IPS-20b (cell line): ENCODE measurements around the gene NUP98.

Source experiments
- H3K27ac ChIP-seq: one replicate; pipeline ENCODE4 v1.5.1; 2013; ENCODE audit warnings: low read length
- H3K27me3 ChIP-seq: 2 replicates; pipeline ENCODE4 v1.6.1; 2013; ENCODE audit warnings: mild to moderate bottlenecking, low read length, inconsistent platforms; ENCODE audit not compliant: insufficient read depth
- H3K36me3 ChIP-seq: 2 replicates; pipeline ENCODE4 v1.6.1; 2013; ENCODE audit warnings: low read depth, mild to moderate bottlenecking, inconsistent platforms, low read length, moderate library complexity; ENCODE audit not compliant: insufficient read depth
- H3K4me1 ChIP-seq: 2 replicates; pipeline ENCODE4 v1.6.1; 2013; ENCODE audit warnings: mild to moderate bottlenecking, control low read depth, inconsistent platforms, low read length, moderate library complexity; ENCODE audit not compliant: insufficient read depth
- H3K4me3 ChIP-seq: 2 replicates; pipeline ENCODE4 v1.5.1; 2013; ENCODE audit warnings: mild to moderate bottlenecking, low read length, inconsistent platforms
- H3K9ac ChIP-seq: 2 replicates; pipeline ENCODE4 v1.6.1; 2013; ENCODE audit warnings: low read depth, mild to moderate bottlenecking, inconsistent platforms, low read length, moderate library complexity
- H3K9me3 ChIP-seq: 2 replicates; pipeline ENCODE4 v1.6.1; 2013; ENCODE audit warnings: mild to moderate bottlenecking, low read depth, low read length, inconsistent platforms; ENCODE audit not compliant: insufficient read depth

Gene NUP98

DNA sequence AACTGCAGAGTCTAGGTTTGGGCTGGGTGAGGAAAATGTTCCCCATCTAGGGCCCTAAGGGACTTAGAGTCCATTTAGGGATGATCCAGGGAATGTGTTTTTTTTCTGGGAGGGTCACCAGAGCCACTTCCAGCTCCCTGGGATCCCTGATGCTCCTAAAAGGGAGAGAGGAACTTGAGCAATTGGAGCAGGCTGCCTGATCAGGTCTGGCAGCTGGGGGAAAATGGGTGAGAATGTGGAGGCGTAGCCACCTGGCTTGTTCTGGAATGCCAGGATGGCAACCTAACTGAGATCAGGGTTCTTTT, 12.2 kb upstream of the NUP98 start:
- H3K9me3 ChIP-seq, result no peaks in the 10 kb centered on the region
- H3K36me3 ChIP-seq, result no peaks in the 10 kb centered on the region
- no peaks in the 10 kb centered on the region for H3K27me3 ChIP-seq
- H3K4me1 ChIP-seq, result peaks cover 5% of the 10 kb centered on the region; the same call in 1 of the 2 replicates
- H3K27ac ChIP-seq, result no peak overlapping the region
- H3K4me3 ChIP-seq, result peak overlapping the region; percentile 80; the same call in 1 of the 2 replicates
- peak overlapping the region; percentile 9; the same call in 1 of the 2 replicates for H3K9ac ChIP-seq

- peak overlapping the region; percentile 80 for H3K4me3 ChIP-seq
- H3K27me3 ChIP-seq, result no peaks in the 10 kb centered on the region
- no peaks in the 10 kb centered on the region for H3K36me3 ChIP-seq
- H3K9ac ChIP-seq, result peak overlapping the region; percentile 82; the same call in 1 of the 2 replicates
- peaks cover 5% of the 10 kb centered on the region; the same call in 1 of the 2 replicates for H3K4me1 ChIP-seq
- no peak overlapping the region for H3K27ac ChIP-seq
- no peaks in the 10 kb centered on the region for H3K9me3 ChIP-seq
These were observed 11.7 kb upstream of the NUP98 start for GRCh38 chr11:3808861-3809623.

- Histone ChIP-seq H3K9me3 (no peaks in the 10 kb centered on the region), H3K36me3 (no peaks in the 10 kb centered on the region), H3K4me1 (peaks cover 5% of the 10 kb centered on the region; the same call in 1 of the 2 replicates), H3K9ac (peak within 1 kb of the TSS; percentile 82; the same call in 1 of the 2 replicates), H3K27me3 (no peaks in the 10 kb centered on the region), H3K27ac (no peak within 1 kb of the TSS), H3K4me3 (peak within 1 kb of the TSS; percentile 80)
These were observed 10.8 kb upstream of the NUP98 start, which contains the start of gene PGAP2 for GRCh38 chr11:3807909-3808860. TSS of gene PGAP2 (plus strand) at chr11:3808560. CDS start at chr11:3811260, 2,700 bp downstream.

- H3K27ac ChIP-seq, result no peak overlapping the region
- no peaks in the 10 kb centered on the region for H3K36me3 ChIP-seq
- no peak overlapping the region for H3K4me3 ChIP-seq
- H3K4me1 ChIP-seq, result no peaks in the 10 kb centered on the region
- H3K9ac ChIP-seq, result no peak overlapping the region
- H3K9me3 ChIP-seq, result no peaks in the 10 kb centered on the region
- no peaks in the 10 kb centered on the region for H3K27me3 ChIP-seq
These were observed 6.6 kb upstream of the NUP98 start for GRCh38 chr11:3803726-3804495.

- no peak overlapping the region for H3K9ac ChIP-seq
- H3K36me3 ChIP-seq, result no peaks in the 10 kb centered on the region
- H3K4me1 ChIP-seq, result no peaks in the 10 kb centered on the region; the same call in 1 of the 2 replicates
- H3K27ac ChIP-seq, result no peak overlapping the region
- no peak overlapping the region for H3K4me3 ChIP-seq
- H3K9me3 ChIP-seq, result no peaks in the 10 kb centered on the region
- H3K27me3 ChIP-seq, result no peaks in the 10 kb centered on the region
These were observed 4.8 kb upstream of the NUP98 start for GRCh38 chr11:3802011-3802790.

DNA sequence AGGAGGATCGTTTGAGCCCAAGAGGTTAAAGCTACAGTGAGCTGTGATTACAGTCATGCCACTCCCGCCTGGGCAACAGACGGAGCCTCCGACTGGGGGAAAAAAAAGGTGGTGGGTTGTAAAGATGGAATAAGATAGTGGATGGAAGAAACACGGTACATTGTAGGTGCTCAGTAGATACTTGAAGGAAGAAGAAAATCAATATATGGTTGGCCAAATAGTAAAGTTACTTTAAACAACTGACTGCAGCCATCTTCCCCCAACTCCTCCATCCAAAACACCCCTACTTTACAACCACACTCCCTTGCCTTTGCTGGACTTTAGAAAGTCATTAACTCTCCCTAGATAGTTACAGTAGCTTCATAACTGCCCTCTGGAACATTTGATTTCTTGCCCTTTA, 2.5 kb upstream of the NUP98 start:
- no peak overlapping the region for H3K4me3 ChIP-seq

GRCh38 chr11:3799143-3799542, 1.8 kb upstream of the NUP98 start:
- H3K9ac ChIP-seq, result no peak overlapping the region
- H3K27ac ChIP-seq, result no peak overlapping the region
- peaks cover 8% of the 10 kb centered on the region for H3K36me3 ChIP-seq
- H3K27me3 ChIP-seq, result no peaks in the 10 kb centered on the region
- H3K4me3 ChIP-seq, result no peak overlapping the region
- no peaks in the 10 kb centered on the region for H3K9me3 ChIP-seq
- H3K4me1 ChIP-seq, result peaks cover 6% of the 10 kb centered on the region; the same call in 1 of the 2 replicates

More for the DNA sequence above, 2.5 kb upstream of the NUP98 start:
- no peaks in the 10 kb centered on the region for H3K9me3 ChIP-seq
- H3K36me3 ChIP-seq, result peaks cover 1% of the 10 kb centered on the region; the same call in 1 of the 2 replicates
- H3K9ac ChIP-seq, result no peak overlapping the region
- no peak overlapping the region for H3K27ac ChIP-seq
- no peaks in the 10 kb centered on the region for H3K27me3 ChIP-seq
- peaks cover 6% of the 10 kb centered on the region; the same call in 1 of the 2 replicates for H3K4me1 ChIP-seq

- Histone ChIP-seq H3K4me3 (peak overlapping the region; percentile 96), H3K27ac (peak overlapping the region; percentile 18), H3K27me3 (no peaks in the 10 kb centered on the region)
These were observed 489 bp downstream of the NUP98 start for GRCh38 chr11:3796801-3797328.

GRCh38 chr11:3796346-3796745, 1.0 kb downstream of the NUP98 start:
- H3K36me3 ChIP-seq, result peaks cover 31% of the 10 kb centered on the region
- peaks cover 6% of the 10 kb centered on the region; the same call in 1 of the 2 replicates for H3K4me1 ChIP-seq
- no peaks in the 10 kb centered on the region for H3K27me3 ChIP-seq
- no peaks in the 10 kb centered on the region for H3K9me3 ChIP-seq
- H3K27ac ChIP-seq, result no peak overlapping the region
- H3K4me3 ChIP-seq, result peak overlapping the region; percentile 96
- peak overlapping the region; percentile 93 for H3K9ac ChIP-seq

More at GRCh38 chr11:3796801-3797328, 489 bp downstream of the NUP98 start:
- Histone ChIP-seq H3K4me1 (peaks cover 6% of the 10 kb centered on the region; the same call in 1 of the 2 replicates), H3K36me3 (peaks cover 31% of the 10 kb centered on the region), H3K9ac (peak overlapping the region; percentile 93), H3K9me3 (no peaks in the 10 kb centered on the region)

- H3K27ac ChIP-seq, result no peak overlapping the region
- no peaks in the 10 kb centered on the region for H3K27me3 ChIP-seq
- peaks cover 31% of the 10 kb centered on the region for H3K36me3 ChIP-seq
- H3K4me1 ChIP-seq, result peaks cover 6% of the 10 kb centered on the region; the same call in 1 of the 2 replicates
- H3K9me3 ChIP-seq, result no peaks in the 10 kb centered on the region
- peak overlapping the region; percentile 93; the same call in 1 of the 2 replicates for H3K9ac ChIP-seq
- peak overlapping the region; percentile 96 for H3K4me3 ChIP-seq
These were observed 1.4 kb downstream of the NUP98 start for GRCh38 chr11:3796002-3796311.
